Superior temporal gyrus (tissue), 1 donor: ENCODE data around the gene DUSP2.

Experiments used
- DNase-seq: peaks from one replicate; pipeline ENCODE4 v3.0.0-alpha.2; 2016; ENCODE audit errors: extremely low spot score

DUSP2 gene

GRCh38 chr2:96145036-96145847 lies at the start of gene DUSP2:
DUSP2 (minus strand) TSS chr2:96145440; CDS start chr2:96145354, 86 bp downstream.
- peak; percentile 61 for DNase-seq

GRCh38 chr2:96191937-96192670 lies 46.9 kb upstream of the DUSP2 start:
- DNase-seq = no peak

GRCh38 chr2:96188821-96189526 lies 43.7 kb upstream of the DUSP2 start:
- DNase-seq = no peak

- no peak for DNase-seq
These were observed 41.3 kb upstream of the DUSP2 start for GRCh38 chr2:96186562-96186961.

- DNase-seq = no peak
These were observed 40.3 kb upstream of the DUSP2 start for GRCh38 chr2:96185516-96185915.

- no peak for DNase-seq
These were observed 39.7 kb upstream of the DUSP2 start for GRCh38 chr2:96184989-96185388.

GRCh38 chr2:96184188-96184587 lies 38.9 kb upstream of the DUSP2 start:
- no peak for DNase-seq

GRCh38 chr2:96181529-96181928 lies 36.3 kb upstream of the DUSP2 start:
- DNase-seq = no peak

GRCh38 chr2:96180521-96180920 lies 35.3 kb upstream of the DUSP2 start:
- no peak for DNase-seq

GRCh38 chr2:96180002-96180401 lies 34.8 kb upstream of the DUSP2 start:
- no peak for DNase-seq

- DNase-seq = no peak
These were observed 31.4 kb upstream of the DUSP2 start for GRCh38 chr2:96176661-96177060.

- no peak for DNase-seq
These were observed 30.7 kb upstream of the DUSP2 start for GRCh38 chr2:96175951-96176350.

- peak; percentile 91 for DNase-seq
These were observed 29.3 kb upstream of the DUSP2 start for GRCh38 chr2:96174251-96175144.

GRCh38 chr2:96171831-96172230 lies 26.6 kb upstream of the DUSP2 start:
- no peak for DNase-seq

- no peak for DNase-seq
These were observed 25.4 kb upstream of the DUSP2 start for GRCh38 chr2:96170626-96171025.

- DNase-seq = no peak
These were observed 24.7 kb upstream of the DUSP2 start for GRCh38 chr2:96169868-96170507.

GRCh38 chr2:96167407-96168013 lies 22.3 kb upstream of the DUSP2 start:
- DNase-seq = no peak

GRCh38 chr2:96164459-96165184 lies 19.4 kb upstream of the DUSP2 start:
- DNase-seq = peak; percentile 86

- no peak for DNase-seq
These were observed 18.7 kb upstream of the DUSP2 start for GRCh38 chr2:96163768-96164429.
